Measurements from ENCODE around the gene FOXP1.

FOXP1 gene

GRCh38 chr3:71300951-71301393 is 282.6 kb downstream of the FOXP1 start:
- DNase-seq, result no peak

GRCh38 chr3:71299160-71299559 is 284.4 kb downstream of the FOXP1 start:
- DNase-seq, result no peak

- no peak for DNase-seq
Observed at GRCh38 chr3:71294919-71295318, 288.6 kb downstream of the FOXP1 start.

- DNase-seq, result no peak
Observed at GRCh38 chr3:71290301-71290700, 293.2 kb downstream of the FOXP1 start.

GRCh38 chr3:71288269-71288930 is 295.1 kb downstream of the FOXP1 start:
- DNase-seq, result peak; percentile 43

GRCh38 chr3:71285086-71285485 is 298.4 kb downstream of the FOXP1 start:
- peak; percentile 28 for DNase-seq

- no peak for DNase-seq
Observed at GRCh38 chr3:71282976-71283375, 300.6 kb downstream of the FOXP1 start.

GRCh38 chr3:71281280-71281679 is 302.2 kb downstream of the FOXP1 start:
- no peak for DNase-seq

GRCh38 chr3:71277341-71277740 is 306.2 kb downstream of the FOXP1 start:
- no peak for DNase-seq

GRCh38 chr3:71276531-71276930 is 307.0 kb downstream of the FOXP1 start:
- DNase-seq, result no peak

- no peak for DNase-seq
Observed at GRCh38 chr3:71273453-71273852, 310.1 kb downstream of the FOXP1 start.

GRCh38 chr3:71271596-71271995 is 311.9 kb downstream of the FOXP1 start:
- no peak for DNase-seq

- DNase-seq, result no peak
Observed at GRCh38 chr3:71269906-71270305, 313.6 kb downstream of the FOXP1 start.

GRCh38 chr3:71268462-71268999 is 315.0 kb downstream of the FOXP1 start:
- DNase-seq, result no peak

GRCh38 chr3:71266875-71267274 is 316.7 kb downstream of the FOXP1 start:
- DNase-seq, result no peak

- DNase-seq, result no peak
Observed at GRCh38 chr3:71265365-71265915, 318.1 kb downstream of the FOXP1 start.

- no peak for DNase-seq
Observed at GRCh38 chr3:71264840-71265239, 318.7 kb downstream of the FOXP1 start.

GRCh38 chr3:71262364-71263265 is 320.9 kb downstream of the FOXP1 start:
- DNase-seq, result no peak

- no peak for DNase-seq
Observed at GRCh38 chr3:71260782-71261181, 322.7 kb downstream of the FOXP1 start.

GRCh38 chr3:71258526-71258925 is 325.0 kb downstream of the FOXP1 start:
- no peak for DNase-seq

GRCh38 chr3:71258116-71258515 is 325.4 kb downstream of the FOXP1 start:
- DNase-seq, result peak; percentile 84

- no peak for DNase-seq
Observed at GRCh38 chr3:71255498-71255897, 328.0 kb downstream of the FOXP1 start.

- peak; percentile 68 for DNase-seq
Observed at GRCh38 chr3:71254281-71255057, 329.1 kb downstream of the FOXP1 start.
